ENCODE data around the gene ASIC1. TPM values are rescaled to one million over a fixed set of nuclear protein-coding genes. Genes with fewer than 3 reads are reported as not detected.

ASIC1 gene
- total RNA-seq, 1 donor from 2014 or later, result not detected

GRCh38 chr12:50022903-50023302 is 34.5 kb upstream of the ASIC1 start:
- DNase-seq, result no peak
- ChIA-PET POLR2A (no interaction called here), CTCF (no interaction called here)
- intact Hi-C loops (cut with micrococcal nuclease), result loop anchor here (10.0 kb wide), 1 partner anchor 1212 kb away; the partner anchor contains the start of gene DAZAP2
- H3K9me3 Mint-ChIP-seq, result peaks cover 3% of the 10 kb centered on the region
- TF ChIP-seq CTCF (IDR thresholded peaks at IDR 0.05), result no peak
- no peak overlapping the region for H3K27ac Mint-ChIP-seq
- H3K4me3 Mint-ChIP-seq, result no peak overlapping the region
- H3K27me3 Mint-ChIP-seq, result no peaks in the 10 kb centered on the region
- peaks cover 16% of the 10 kb centered on the region for H3K4me1 Mint-ChIP-seq
- H3K36me3 Mint-ChIP-seq (ENCODE audit: low read depth), result peaks cover 4% of the 10 kb centered on the region
- ATAC-seq (ENCODE audit: low read depth), result no peak

- Mint-ChIP-seq H3K36me3 (ENCODE audit: low read depth) (peaks cover 4% of the 10 kb centered on the region), H3K9me3 (peaks cover 3% of the 10 kb centered on the region), H3K27me3 (no peaks in the 10 kb centered on the region), H3K4me3 (peak overlapping the region; percentile 96), H3K27ac (no peak overlapping the region), H3K4me1 (peaks cover 16% of the 10 kb centered on the region)
- ChIA-PET CTCF (interaction anchor here (1.3 kb wide), 1 partner anchor 15 kb away, joined by 6 read pairs; no protein-coding TSS in a partner anchor), POLR2A (interaction anchor here (2.2 kb wide), 1 partner anchor 60 kb away, joined by 16 read pairs; the partner anchor contains the start of gene SMARCD1)
- intact Hi-C loops (cut with micrococcal nuclease), result loop anchor here (10.0 kb wide), 1 partner anchor 1211 kb away; the partner anchor contains the start of gene DAZAP2
- DNase-seq (no peak), ATAC-seq (ENCODE audit: low read depth) (no peak)
- TF ChIP-seq CTCF (IDR thresholded peaks at IDR 0.05), result no peak
Measured at GRCh38 chr12:50024227-50024626, 33.2 kb upstream of the ASIC1 start.

- POLR2A ChIA-PET, result interaction anchor here (0.6 to 2.2 kb wide), 6 partner anchors 60 to 475 kb away, joined by 3 to 16 read pairs (median 3); partner anchors contain the start of genes SMARCD1 and TMBIM6
- Mint-ChIP-seq H3K27ac (peak overlapping the region; percentile 79), H3K4me3 (peak overlapping the region; percentile 96), H3K27me3 (no peaks in the 10 kb centered on the region), H3K4me1 (peaks cover 16% of the 10 kb centered on the region), H3K9me3 (peaks cover 3% of the 10 kb centered on the region), H3K36me3 (ENCODE audit: low read depth) (peaks cover 4% of the 10 kb centered on the region)
- TF ChIP-seq CTCF (IDR thresholded peaks at IDR 0.05), result no peak
- CTCF ChIA-PET, result interaction anchor here (1.3 to 1.5 kb wide), 2 partner anchors 15 to 58 kb away, joined by 5 to 6 read pairs; no protein-coding TSS in a partner anchor
- intact Hi-C loops (cut with micrococcal nuclease), result loop anchor here (1.0 to 10.0 kb wide), 5 partner anchors 61 to 1210 kb away; partner anchors contain the start of genes BCDIN3D, CERS5, COX14 and DAZAP2
- ATAC-seq (ENCODE audit: low read depth) (no peak), DNase-seq (no peak)
Measured at GRCh38 chr12:50024805-50025186, 32.6 kb upstream of the ASIC1 start.

- peak within 1 kb of the TSS; percentile 79 for H3K27ac Mint-ChIP-seq
- intact Hi-C loops (cut with micrococcal nuclease), result loop anchor here (1.0 to 10.0 kb wide), 5 partner anchors 60 to 1209 kb away; partner anchors contain the start of genes BCDIN3D, CERS5, COX14 and DAZAP2
Measured at GRCh38 chr12:50025187-50026059, 32.0 kb upstream of the ASIC1 start, which contains the start of gene RACGAP1. TSS of gene RACGAP1 (minus strand) at chr12:50025494. CDS start at chr12:50016715, 8,779 bp downstream.

More at GRCh38 chr12:50025187-50026059, 32.0 kb upstream of the ASIC1 start, which contains the start of gene RACGAP1:
- Mint-ChIP-seq H3K4me3 (peak within 1 kb of the TSS; percentile 96), H3K4me1 (peaks cover 16% of the 10 kb centered on the region), H3K36me3 (ENCODE audit: low read depth) (peaks cover 4% of the 10 kb centered on the region), H3K27me3 (no peaks in the 10 kb centered on the region), H3K9me3 (peaks cover 3% of the 10 kb centered on the region)
- POLR2A ChIA-PET, result interaction anchor here (0.6 to 2.2 kb wide), 9 partner anchors 11 to 475 kb away, joined by 3 to 16 read pairs (median 3); partner anchors contain the start of genes NCKAP5L, SMARCD1 and TMBIM6
- CTCF ChIA-PET, result interaction anchor here (1.2 to 1.5 kb wide), 3 partner anchors 14 to 86 kb away, joined by 4 to 6 read pairs (median 5); no protein-coding TSS in a partner anchor
- TF ChIP-seq CTCF (IDR thresholded peaks at IDR 0.05), result no peak
- ATAC-seq (ENCODE audit: low read depth) (peak; percentile 97), DNase-seq (peak; percentile 83)

Measured in activated B cell treated with CpG ODN at 0.5 μM for 24 hours (primary cell).